WTC11 (cell line): ENCODE data around the gene NUTM2A. TPM values are rescaled to one million over a fixed set of nuclear protein-coding genes. Genes with fewer than 3 reads are reported as not detected.
"Not testable (repeated sequence)": the region's sequence is repeated elsewhere in the genome, so short reads cannot be mapped to it uniquely, and the experiment has no call there.

Experiments used
- ATAC-seq: fragments of 200-7000 bp; cut with Tn5 transposase; 2 replicates; pipeline ENCODE4 v1.10.0; 2021; ENCODE audit warnings: mild to moderate bottlenecking, moderate library complexity
- CTCF ChIA-PET: fragments of 300-600 bp; sonication (Branson Sonifier 250); formaldehyde crosslinking; loops from one replicate; lab custom pipeline; 2021; ENCODE audit warnings: antibody characterized with exemption; lab: Charles Lee
- POLR2A ChIA-PET: fragments of 350-600 bp; sonication (Branson Sonifier 250); formaldehyde crosslinking; loops from one replicate; lab custom pipeline; 2021; ENCODE audit warnings: antibody characterized with exemption; lab: Charles Lee
- DNase-seq: peaks from one replicate; pipeline ENCODE4 v3.0.0; 2021; ENCODE audit warnings: low spot score
- H3K27ac Mint-ChIP-seq: 2 replicates; pipeline ENCODE4 v1.8.0; 2021; ENCODE audit warnings: mixed read lengths
- H3K27me3 Mint-ChIP-seq: 2 replicates; pipeline ENCODE4 v1.8.0; 2021; ENCODE audit warnings: low read depth, mild to moderate bottlenecking, moderate library complexity, mixed read lengths
- H3K36me3 Mint-ChIP-seq: 2 replicates; pipeline ENCODE4 v1.8.0; 2021; ENCODE audit warnings: mixed read lengths
- H3K4me1 Mint-ChIP-seq: 2 replicates; pipeline ENCODE4 v1.8.0; 2022; ENCODE audit warnings: mixed read lengths
- H3K4me3 Mint-ChIP-seq: 2 replicates; pipeline ENCODE4 v1.8.0; 2021; ENCODE audit warnings: mild to moderate bottlenecking, moderate library complexity, mixed read lengths
- H3K9me3 Mint-ChIP-seq: 2 replicates; pipeline ENCODE4 v1.8.0; 2021; ENCODE audit warnings: mixed read lengths
- total RNA-seq: library from RNA; stranded (reverse); gene quantifications from 3 replicates; pipeline ENCODE4 v1.2.3, GENCODE V29; 2021

NUTM2A gene
- total RNA-seq, 1 experiment from 2014 or later: 0.68 TPM

GRCh38 chr10:87247335-87247734 lies 22.1 kb downstream of the NUTM2A start:
- H3K4me3 Mint-ChIP-seq, ATAC-seq, H3K27ac Mint-ChIP-seq, POLR2A ChIA-PET, H3K9me3 Mint-ChIP-seq, H3K4me1 Mint-ChIP-seq, H3K27me3 Mint-ChIP-seq, H3K36me3 Mint-ChIP-seq, CTCF ChIA-PET, DNase-seq: not testable (repeated sequence)

GRCh38 chr10:87248818-87249353 lies 23.6 kb downstream of the NUTM2A start:
- H3K36me3 Mint-ChIP-seq, H3K27ac Mint-ChIP-seq, ATAC-seq, POLR2A ChIA-PET, H3K4me1 Mint-ChIP-seq, DNase-seq, H3K27me3 Mint-ChIP-seq, H3K4me3 Mint-ChIP-seq, CTCF ChIA-PET, H3K9me3 Mint-ChIP-seq: not testable (repeated sequence)

GRCh38 chr10:87280749-87281392 lies 55.6 kb downstream of the NUTM2A start:
- H3K4me1 Mint-ChIP-seq, H3K4me3 Mint-ChIP-seq, H3K27me3 Mint-ChIP-seq, CTCF ChIA-PET, H3K27ac Mint-ChIP-seq, DNase-seq, POLR2A ChIA-PET, H3K9me3 Mint-ChIP-seq, H3K36me3 Mint-ChIP-seq: not testable (repeated sequence)
- ATAC-seq: peak; percentile 100

Other genes starting within 250 kb of the NUTM2A start
- gene FAM25A, start 205.2 kb upstream of the NUTM2A start, total RNA-seq: not detected in 3 replicates
- gene GLUD1, start 130.6 kb upstream of the NUTM2A start, total RNA-seq: 98.2 to 103 TPM (median 99.7 TPM) in 3 replicates
- gene SHLD2, start 130.2 kb upstream of the NUTM2A start, total RNA-seq: 22.3 to 27.6 TPM (median 24.0 TPM) in 3 replicates
- gene NUTM2D, start 132.3 kb downstream of the NUTM2A start, total RNA-seq: 1.0 to 1.6 TPM (median 1.2 TPM) in 3 replicates